Measurements from ENCODE around the gene PIEZO1. TPM values are rescaled to one million over a fixed set of nuclear protein-coding genes. Genes with fewer than 3 reads are reported as not detected.

Gene PIEZO1
- total and polyA plus RNA-seq, 9 of the 15 experiments (the other 6 are each of a cell fraction or from before 2014, with no cell fraction given), result 3.6 to 432 (median 131) TPM

DNA sequence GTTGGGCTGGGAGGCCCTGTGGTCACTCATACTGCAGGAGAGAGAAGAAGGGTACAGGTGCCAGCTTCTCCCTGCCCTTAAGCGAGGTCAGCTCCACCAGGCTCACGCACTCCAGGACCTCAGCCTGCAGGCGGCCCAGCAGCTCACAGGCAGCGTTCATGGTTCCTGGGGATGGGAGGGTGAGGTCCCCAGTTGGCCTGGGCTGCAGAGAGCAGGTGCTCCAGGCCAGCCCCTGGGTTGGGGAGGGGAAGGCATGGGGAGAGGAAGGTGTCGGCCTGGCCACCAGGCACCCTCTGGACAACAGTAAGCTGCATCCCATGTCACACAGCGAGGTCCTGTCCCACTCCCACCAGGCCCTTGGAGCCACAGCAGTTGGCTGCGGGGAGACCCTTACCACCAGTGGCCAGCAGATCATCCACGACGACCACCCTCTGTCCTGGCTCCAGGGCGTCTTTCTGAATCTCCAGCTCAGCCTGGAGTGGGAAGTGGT is 24.7 kb upstream of the PIEZO1 start (continued):
- TF ChIP-seq, protein P1, sequence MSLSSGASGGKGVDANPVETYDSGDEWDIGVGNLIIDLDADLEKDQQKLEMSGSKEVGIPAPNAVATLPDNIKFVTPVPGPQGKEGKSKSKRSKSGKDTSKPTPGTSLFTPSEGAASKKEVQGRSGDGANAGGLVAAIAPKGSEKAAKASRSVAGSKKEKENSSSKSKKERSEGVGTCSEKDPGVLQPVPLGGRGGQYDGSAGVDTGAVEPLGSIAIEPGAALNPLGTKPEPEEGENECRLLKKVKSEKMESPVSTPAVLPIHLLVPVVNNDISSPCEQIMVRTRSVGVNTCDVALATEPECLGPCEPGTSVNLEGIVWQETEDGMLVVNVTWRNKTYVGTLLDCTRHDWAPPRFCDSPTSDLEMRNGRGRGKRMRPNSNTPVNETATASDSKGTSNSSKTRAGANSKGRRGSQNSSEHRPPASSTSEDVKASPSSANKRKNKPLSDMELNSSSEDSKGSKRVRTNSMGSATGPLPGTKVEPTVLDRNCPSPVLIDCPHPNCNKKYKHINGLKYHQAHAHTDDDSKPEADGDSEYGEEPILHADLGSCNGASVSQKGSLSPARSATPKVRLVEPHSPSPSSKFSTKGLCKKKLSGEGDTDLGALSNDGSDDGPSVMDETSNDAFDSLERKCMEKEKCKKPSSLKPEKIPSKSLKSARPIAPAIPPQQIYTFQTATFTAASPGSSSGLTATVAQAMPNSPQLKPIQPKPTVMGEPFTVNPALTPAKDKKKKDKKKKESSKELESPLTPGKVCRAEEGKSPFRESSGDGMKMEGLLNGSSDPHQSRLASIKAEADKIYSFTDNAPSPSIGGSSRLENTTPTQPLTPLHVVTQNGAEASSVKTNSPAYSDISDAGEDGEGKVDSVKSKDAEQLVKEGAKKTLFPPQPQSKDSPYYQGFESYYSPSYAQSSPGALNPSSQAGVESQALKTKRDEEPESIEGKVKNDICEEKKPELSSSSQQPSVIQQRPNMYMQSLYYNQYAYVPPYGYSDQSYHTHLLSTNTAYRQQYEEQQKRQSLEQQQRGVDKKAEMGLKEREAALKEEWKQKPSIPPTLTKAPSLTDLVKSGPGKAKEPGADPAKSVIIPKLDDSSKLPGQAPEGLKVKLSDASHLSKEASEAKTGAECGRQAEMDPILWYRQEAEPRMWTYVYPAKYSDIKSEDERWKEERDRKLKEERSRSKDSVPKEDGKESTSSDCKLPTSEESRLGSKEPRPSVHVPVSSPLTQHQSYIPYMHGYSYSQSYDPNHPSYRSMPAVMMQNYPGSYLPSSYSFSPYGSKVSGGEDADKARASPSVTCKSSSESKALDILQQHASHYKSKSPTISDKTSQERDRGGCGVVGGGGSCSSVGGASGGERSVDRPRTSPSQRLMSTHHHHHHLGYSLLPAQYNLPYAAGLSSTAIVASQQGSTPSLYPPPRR (CRISPR knock-in tag; IDR thresholded peaks at IDR 0.05; ENCODE audit: borderline replicate concordance), result no peak
- TF ChIP-seq EGR1 (conservative IDR thresholded peaks at IDR 0.05), result no peak
- 0 out of 2 replicates have a peak, but pooled peaks have one; percentile 15 for TF ChIP-seq CBX1 (IDR thresholded peaks at IDR 0.05; ENCODE audit: low read depth)
- TF ChIP-seq ZNF644 (tag; IDR thresholded peaks at IDR 0.05; ENCODE audit: low read depth), result no peak
- TF ChIP-seq MAZ (CRISPR knock-in tag; conservative IDR thresholded peaks at IDR 0.05 in 1 of 2, IDR thresholded peaks at IDR 0.05 in 1 of 2), result 0 out of 4 replicates have a peak, but pooled peaks of 1 of the 2 experiments have one; percentile 11
- no peak for TF ChIP-seq CHD1 (IDR thresholded peaks at IDR 0.05; ENCODE audit: low read length)
- no peak for TF ChIP-seq ZNF12 (CRISPR knock-in tag; IDR thresholded peaks at IDR 0.05)
- no peak for TF ChIP-seq CBFA2T2 (conservative IDR thresholded peaks at IDR 0.05)
- no peak for TF ChIP-seq ZNF174 (CRISPR knock-in tag; IDR thresholded peaks at IDR 0.05)
- TF ChIP-seq, protein P2, sequence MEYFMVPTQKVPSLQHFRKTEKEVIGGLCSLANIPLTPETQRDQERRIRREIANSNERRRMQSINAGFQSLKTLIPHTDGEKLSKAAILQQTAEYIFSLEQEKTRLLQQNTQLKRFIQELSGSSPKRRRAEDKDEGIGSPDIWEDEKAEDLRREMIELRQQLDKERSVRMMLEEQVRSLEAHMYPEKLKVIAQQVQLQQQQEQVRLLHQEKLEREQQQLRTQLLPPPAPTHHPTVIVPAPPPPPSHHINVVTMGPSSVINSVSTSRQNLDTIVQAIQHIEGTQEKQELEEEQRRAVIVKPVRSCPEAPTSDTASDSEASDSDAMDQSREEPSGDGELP (CRISPR knock-in tag; IDR thresholded peaks at IDR 0.05; ENCODE audit: borderline replicate concordance), result no peak; the same call in 1 of the 2 replicates
- 0 out of 2 replicates have a peak, but pooled peaks have one; percentile 4 for TF ChIP-seq THRAP3 (IDR thresholded peaks at IDR 0.05; ENCODE audit: borderline replicate concordance)
- TF ChIP-seq, protein P3, sequence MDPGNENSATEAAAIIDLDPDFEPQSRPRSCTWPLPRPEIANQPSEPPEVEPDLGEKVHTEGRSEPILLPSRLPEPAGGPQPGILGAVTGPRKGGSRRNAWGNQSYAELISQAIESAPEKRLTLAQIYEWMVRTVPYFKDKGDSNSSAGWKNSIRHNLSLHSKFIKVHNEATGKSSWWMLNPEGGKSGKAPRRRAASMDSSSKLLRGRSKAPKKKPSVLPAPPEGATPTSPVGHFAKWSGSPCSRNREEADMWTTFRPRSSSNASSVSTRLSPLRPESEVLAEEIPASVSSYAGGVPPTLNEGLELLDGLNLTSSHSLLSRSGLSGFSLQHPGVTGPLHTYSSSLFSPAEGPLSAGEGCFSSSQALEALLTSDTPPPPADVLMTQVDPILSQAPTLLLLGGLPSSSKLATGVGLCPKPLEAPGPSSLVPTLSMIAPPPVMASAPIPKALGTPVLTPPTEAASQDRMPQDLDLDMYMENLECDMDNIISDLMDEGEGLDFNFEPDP (CRISPR knock-in tag; IDR thresholded peaks at IDR 0.05), result no peak
- TF ChIP-seq HDAC6 (IDR thresholded peaks at IDR 0.05; ENCODE audit: low read depth, low read length), result no peak
- TF ChIP-seq HSF4 (CRISPR knock-in tag; IDR thresholded peaks at IDR 0.05; ENCODE audit: borderline replicate concordance), result no peak
- TF ChIP-seq HOXB6 (CRISPR knock-in tag; IDR thresholded peaks at IDR 0.05; ENCODE audit: borderline replicate concordance), result no peak
- TF ChIP-seq, protein P4, sequence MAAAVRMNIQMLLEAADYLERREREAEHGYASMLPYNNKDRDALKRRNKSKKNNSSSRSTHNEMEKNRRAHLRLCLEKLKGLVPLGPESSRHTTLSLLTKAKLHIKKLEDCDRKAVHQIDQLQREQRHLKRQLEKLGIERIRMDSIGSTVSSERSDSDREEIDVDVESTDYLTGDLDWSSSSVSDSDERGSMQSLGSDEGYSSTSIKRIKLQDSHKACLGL (CRISPR knock-in tag; IDR thresholded peaks at IDR 0.05; ENCODE audit: borderline replicate concordance, poor library complexity, severe bottlenecking), result no peak
- TF ChIP-seq RBM22 (IDR thresholded peaks at IDR 0.05; ENCODE audit: low read depth, low read length, poor library complexity, severe bottlenecking), result peak; percentile 92
- peak in 1 of 3 experiments; percentile 3 for TF ChIP-seq YY1 (IDR thresholded peaks at IDR 0.05; ENCODE audit: borderline replicate concordance in 1 of 3, control insufficient read depth in 1 of 3, extremely low read depth in 1 of 3, insufficient read depth in 3 of 3, insufficient read length in 1 of 3, insufficient replicate concordance in 2 of 3, low read depth in 1 of 3, low read length in 2 of 3)
- no peak for TF ChIP-seq ZFPM2 (CRISPR knock-in tag; IDR thresholded peaks at IDR 0.05)
